ENCODE results near the gene TEX55.

DNA sequence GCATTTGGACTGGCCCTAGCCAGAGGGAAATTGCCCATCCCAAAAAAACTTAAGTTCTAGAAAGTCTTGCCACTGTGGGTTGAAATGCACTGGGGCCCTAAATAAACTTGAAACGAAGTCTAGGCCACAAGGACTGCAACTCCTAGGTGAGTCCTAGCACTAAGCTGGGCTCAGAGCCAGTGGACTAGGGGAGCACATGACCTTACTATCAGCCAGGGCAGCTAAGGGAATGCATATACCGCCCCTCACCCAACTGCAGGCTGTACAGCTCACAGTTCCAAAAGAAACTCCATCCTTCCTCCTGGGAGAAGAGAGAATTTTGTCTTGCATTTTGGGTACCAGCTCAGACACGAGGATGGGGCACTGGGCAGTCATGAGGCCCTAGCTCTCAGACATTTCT is 23.6 kb upstream of the TEX55 start:
- no peak for TF ChIP-seq POLR2A (IDR thresholded peaks at IDR 0.05)
- TF ChIP-seq, protein P1, sequence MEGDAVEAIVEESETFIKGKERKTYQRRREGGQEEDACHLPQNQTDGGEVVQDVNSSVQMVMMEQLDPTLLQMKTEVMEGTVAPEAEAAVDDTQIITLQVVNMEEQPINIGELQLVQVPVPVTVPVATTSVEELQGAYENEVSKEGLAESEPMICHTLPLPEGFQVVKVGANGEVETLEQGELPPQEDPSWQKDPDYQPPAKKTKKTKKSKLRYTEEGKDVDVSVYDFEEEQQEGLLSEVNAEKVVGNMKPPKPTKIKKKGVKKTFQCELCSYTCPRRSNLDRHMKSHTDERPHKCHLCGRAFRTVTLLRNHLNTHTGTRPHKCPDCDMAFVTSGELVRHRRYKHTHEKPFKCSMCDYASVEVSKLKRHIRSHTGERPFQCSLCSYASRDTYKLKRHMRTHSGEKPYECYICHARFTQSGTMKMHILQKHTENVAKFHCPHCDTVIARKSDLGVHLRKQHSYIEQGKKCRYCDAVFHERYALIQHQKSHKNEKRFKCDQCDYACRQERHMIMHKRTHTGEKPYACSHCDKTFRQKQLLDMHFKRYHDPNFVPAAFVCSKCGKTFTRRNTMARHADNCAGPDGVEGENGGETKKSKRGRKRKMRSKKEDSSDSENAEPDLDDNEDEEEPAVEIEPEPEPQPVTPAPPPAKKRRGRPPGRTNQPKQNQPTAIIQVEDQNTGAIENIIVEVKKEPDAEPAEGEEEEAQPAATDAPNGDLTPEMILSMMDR (IDR thresholded peaks at IDR 0.05), result no peak
- no peak for TF ChIP-seq EP300 (IDR thresholded peaks at IDR 0.05)

All from tibial nerve (tissue), 4 donors.